ENCODE results near the gene ARL2BP.

The ARL2BP gene

DNA sequence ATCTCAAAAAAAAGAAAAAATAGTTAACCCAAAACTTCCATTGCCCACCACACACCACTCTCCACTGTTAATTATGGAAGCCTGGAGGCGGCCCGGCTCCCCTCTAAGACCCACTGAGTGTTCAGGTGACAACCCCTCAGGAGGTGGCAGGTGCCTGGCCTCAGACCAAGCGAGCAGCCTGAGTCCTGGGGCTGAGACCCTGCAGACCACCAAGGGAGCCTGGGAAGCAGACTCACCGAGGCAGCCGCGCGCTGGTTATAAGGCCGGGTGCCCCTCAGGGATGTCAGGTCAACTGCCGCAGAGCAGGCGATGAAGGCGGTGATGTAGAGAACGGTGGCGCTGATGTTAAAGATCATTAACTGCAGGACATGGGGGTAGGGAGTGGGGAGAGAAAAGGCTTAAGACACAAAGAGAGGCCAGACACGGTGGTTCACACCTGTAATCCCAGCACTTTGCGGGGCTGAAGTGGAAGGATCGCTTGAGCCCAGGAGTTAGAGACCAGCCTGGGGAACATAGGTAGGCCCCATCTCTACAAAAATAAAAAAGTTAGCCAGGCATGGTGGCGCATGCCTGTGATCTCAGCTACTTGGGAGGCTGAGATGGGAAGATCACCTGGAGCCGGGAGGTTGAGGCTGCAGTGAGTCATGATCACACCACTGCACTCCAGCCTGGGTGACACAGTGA, 13.3 kb downstream of the ARL2BP start:
- TF ChIP-seq, protein P1, sequence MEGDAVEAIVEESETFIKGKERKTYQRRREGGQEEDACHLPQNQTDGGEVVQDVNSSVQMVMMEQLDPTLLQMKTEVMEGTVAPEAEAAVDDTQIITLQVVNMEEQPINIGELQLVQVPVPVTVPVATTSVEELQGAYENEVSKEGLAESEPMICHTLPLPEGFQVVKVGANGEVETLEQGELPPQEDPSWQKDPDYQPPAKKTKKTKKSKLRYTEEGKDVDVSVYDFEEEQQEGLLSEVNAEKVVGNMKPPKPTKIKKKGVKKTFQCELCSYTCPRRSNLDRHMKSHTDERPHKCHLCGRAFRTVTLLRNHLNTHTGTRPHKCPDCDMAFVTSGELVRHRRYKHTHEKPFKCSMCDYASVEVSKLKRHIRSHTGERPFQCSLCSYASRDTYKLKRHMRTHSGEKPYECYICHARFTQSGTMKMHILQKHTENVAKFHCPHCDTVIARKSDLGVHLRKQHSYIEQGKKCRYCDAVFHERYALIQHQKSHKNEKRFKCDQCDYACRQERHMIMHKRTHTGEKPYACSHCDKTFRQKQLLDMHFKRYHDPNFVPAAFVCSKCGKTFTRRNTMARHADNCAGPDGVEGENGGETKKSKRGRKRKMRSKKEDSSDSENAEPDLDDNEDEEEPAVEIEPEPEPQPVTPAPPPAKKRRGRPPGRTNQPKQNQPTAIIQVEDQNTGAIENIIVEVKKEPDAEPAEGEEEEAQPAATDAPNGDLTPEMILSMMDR (conservative IDR thresholded peaks at IDR 0.05; ENCODE audit: low read depth, low read length): no peak
- H3K4me3 ChIP-seq (ENCODE audit: low read depth, low read length): no peak overlapping the region
- no peak for DNase-seq (ENCODE audit: low read depth)

DNA sequence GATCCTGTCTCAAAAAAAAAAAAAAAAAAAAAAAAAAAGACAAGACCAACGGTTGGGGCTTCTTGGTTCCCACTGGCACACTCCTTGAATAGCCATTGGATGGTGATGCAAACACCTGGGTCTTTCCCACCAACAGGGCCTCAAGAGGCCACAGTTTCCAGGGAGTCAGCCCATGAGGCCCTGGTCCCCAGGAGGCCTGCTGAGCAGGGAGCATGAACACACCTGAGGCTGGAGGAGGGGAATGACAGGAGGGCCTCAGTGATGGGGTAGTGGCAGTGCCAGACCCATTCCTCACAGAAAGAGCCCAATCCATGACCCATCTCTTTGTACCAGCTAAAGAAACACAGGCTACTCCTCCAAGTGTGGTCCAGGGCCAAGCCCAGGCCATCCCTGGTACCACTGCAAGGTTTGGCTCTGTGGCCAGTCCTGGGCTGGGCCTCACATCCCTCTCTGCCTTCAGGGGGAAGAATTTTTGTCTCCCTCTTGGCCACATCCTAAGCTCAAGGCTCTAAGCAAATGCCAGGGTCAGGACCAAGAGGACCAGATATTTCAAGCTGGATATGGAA, 13.9 kb downstream of the ARL2BP start:
- H3K4me3 ChIP-seq (ENCODE audit: low read depth, low read length): no peak overlapping the region
- TF ChIP-seq, protein P1 (conservative IDR thresholded peaks at IDR 0.05; ENCODE audit: low read depth, low read length): no peak
- DNase-seq (ENCODE audit: low read depth): no peak

DNA sequence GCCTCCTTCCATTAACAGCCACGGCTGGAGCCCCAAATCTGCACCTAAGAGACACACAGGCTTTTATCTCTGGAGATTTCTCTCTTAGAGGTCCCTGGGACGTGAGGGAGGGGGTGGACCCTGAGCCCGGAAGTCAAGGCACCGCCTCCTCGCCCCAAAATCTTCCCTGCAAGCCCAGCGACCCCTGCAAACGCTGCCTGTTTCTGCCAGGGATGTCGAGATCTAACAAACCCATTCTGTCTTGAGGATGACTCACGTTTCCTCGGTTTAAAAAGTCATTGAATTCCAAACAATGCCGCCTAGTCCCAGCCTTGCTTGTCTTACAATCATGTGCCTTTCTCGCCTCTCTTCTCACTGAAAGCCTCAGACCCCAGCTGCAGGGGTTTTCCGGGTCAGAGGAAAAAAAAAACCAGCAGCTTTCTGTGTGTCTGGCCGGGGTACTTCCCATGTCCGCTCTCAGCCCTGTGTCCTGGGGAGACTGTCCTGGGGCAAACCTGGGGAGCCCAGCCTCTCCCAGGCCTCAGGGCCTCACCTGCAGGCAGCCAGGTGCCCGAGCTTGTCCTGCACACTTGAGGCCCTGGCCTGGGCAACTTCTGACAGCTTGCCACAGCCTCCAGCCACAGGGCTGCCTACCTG, 15.4 kb downstream of the ARL2BP start:
- TF ChIP-seq, protein P1 (conservative IDR thresholded peaks at IDR 0.05; ENCODE audit: low read depth, low read length): no peak
- peak; percentile 87 for DNase-seq (ENCODE audit: low read depth)
- H3K4me3 ChIP-seq (ENCODE audit: low read depth, low read length): peak overlapping the region; percentile 30

DNA sequence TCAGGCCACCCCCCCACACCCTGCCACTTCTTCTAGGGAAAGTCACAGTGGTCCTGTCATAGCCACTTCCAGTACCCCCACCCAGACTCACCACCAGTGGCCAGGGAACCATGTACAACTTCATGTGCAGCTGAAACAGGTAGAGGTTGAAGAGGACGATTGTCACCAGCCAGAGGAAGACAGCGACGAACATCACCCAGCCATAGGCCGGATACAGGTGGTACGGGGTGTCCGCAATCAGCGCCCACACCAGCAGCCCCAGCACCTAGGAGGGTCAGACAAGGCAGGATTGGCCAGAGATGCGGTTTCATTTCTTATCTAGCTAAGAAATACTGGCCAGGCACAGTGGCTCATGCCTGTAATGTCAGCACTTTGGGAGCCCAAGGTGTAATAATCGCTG, 16.7 kb downstream of the ARL2BP start:
- no peak overlapping the region for H3K4me3 ChIP-seq (ENCODE audit: low read depth, low read length)
- TF ChIP-seq, protein P1 (conservative IDR thresholded peaks at IDR 0.05; ENCODE audit: low read depth, low read length): no peak
- no peak for DNase-seq (ENCODE audit: low read depth)

DNA sequence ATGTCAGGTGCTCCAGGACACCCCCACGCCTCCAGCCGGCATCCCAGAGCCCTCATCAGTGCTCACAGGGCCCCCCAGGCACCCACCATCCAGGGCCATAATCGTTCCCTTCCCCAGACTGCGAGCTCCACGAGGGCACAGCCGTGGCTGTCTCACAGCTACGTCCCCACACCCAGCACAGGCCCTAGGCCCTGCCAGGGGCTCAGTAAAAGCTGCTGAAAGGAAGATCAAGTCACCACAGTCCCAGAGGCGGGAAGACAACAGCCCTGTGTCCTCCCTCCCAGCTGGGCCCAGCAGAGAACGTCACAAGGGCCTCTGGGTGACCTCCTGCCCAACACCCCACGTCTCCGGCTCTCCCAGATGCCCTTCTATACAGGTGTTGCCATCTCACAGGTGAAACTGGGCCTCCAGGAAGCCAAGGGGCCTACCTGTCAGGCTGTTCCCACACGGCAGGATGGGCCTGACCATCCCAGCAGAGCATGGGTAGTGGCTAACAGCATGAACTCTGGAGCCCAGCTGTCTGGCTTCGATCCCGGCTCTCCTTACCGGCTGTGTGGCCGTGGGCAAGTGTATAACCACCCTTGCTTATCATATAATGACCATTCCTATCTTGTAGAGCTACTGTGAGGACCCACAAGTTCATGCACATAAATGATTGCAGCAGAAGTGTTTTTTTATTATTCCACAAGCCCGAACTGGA, 17.9 kb downstream of the ARL2BP start:
- TF ChIP-seq, protein P1 (conservative IDR thresholded peaks at IDR 0.05; ENCODE audit: low read depth, low read length): no peak
- H3K4me3 ChIP-seq (ENCODE audit: low read depth, low read length): no peak overlapping the region
- DNase-seq (ENCODE audit: low read depth): no peak

DNA sequence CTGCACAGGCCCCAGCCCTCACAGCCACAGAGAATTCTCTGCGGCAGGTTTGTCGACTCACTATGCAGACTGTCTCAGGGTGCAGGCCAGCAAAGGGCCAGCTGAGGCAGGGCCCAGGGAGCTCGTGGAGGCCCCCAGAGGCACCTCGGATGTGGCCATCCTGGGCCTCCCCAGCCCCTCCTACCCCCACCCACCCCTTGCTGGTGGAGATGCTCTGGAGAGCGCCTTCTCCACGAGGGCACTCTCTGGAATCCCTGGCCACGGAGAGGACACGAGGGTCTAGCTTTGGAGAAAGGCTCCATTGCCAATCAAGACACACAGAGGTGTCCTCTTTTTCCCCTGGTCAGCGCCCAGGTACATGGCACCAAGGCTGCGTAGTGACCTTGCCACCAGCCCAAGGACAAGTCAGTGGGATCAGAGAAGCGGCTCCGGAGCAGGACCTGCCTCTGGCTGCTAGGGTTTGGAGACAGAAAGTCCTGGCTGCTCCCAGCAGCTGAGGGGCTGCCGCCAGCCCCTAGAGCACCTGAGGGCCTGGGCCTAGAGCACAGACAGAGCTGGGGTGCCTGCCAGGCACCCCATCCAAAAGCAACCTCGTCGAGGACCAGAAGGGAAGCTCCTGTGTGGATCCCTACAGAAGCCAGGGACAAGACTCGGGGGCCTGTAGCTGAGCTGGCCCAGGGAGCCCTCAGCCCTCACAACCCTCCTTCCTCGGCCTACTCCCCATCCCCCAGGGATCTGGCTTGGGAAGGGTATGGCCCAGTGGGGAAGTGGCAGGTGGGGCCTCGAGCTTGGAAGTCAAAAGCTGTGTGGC, 18.7 kb downstream of the ARL2BP start:
- TF ChIP-seq, protein P1 (conservative IDR thresholded peaks at IDR 0.05; ENCODE audit: low read depth, low read length): no peak
- no peak overlapping the region for H3K4me3 ChIP-seq (ENCODE audit: low read depth, low read length)
- no peak for DNase-seq (ENCODE audit: low read depth)

Data from choroid plexus epithelial cell (primary cell).